HepG2 (cell line): ENCODE results near the gene SLC17A9.
A peak's percentile ranks its signal among the peaks of the same experiment; 100 is the strongest.

Experiments used
- CBFB ChIP-seq: sonication (generic); formaldehyde crosslinking; IDR thresholded peaks from 2 replicates; pipeline ENCODE4 v1.4.0; 2020; ENCODE audit warnings: missing genetic modification reagents
- CCAR2 ChIP-seq: fragments of 200-400 bp; formaldehyde crosslinking; optimal IDR thresholded peaks from 2 replicates; pipeline ENCODE3; 2018; ENCODE audit warnings: low read depth, mild to moderate bottlenecking, low read length, moderate library complexity
- FOSL1 ChIP-seq: sonication (generic); formaldehyde crosslinking; IDR thresholded peaks from 2 replicates; pipeline ENCODE4 v1.9.0; 2021; ENCODE audit warnings: missing genetic modification reagents, borderline replicate concordance
- MEIS1 ChIP-seq: sonication (generic); formaldehyde crosslinking; IDR thresholded peaks from 2 replicates; pipeline ENCODE4 v1.9.0; 2021; ENCODE audit warnings: mild to moderate bottlenecking, missing genetic modification reagents, moderate library complexity, borderline replicate concordance
- SP140L ChIP-seq: sonication (generic); formaldehyde crosslinking; IDR thresholded peaks from 2 replicates; pipeline ENCODE4 v1.4.0; 2020; ENCODE audit warnings: missing genetic modification reagents, borderline replicate concordance
- STAG1 ChIP-seq: sonication (generic); formaldehyde crosslinking; IDR thresholded peaks from 2 replicates; pipeline ENCODE4 v1.4.0; 2020; ENCODE audit warnings: missing genetic modification reagents
- TP53 ChIP-seq: sonication (generic); formaldehyde crosslinking; conservative IDR thresholded peaks from 2 replicates; pipeline ENCODE4 v1.4.0; 2020; ENCODE audit warnings: missing genetic modification reagents
- ZZZ3 ChIP-seq: sonication (generic); formaldehyde crosslinking; IDR thresholded peaks from 2 replicates; pipeline ENCODE4 v1.4.0; 2020; ENCODE audit warnings: missing genetic modification reagents, mild to moderate bottlenecking, borderline replicate concordance
- TF ChIP-seq, protein P1 (sequence below): sonication (generic); formaldehyde crosslinking; IDR thresholded peaks from 2 replicates; pipeline ENCODE4 v1.5.0; 2020; ENCODE audit warnings: mild to moderate bottlenecking, missing genetic modification reagents, moderate library complexity
- TF ChIP-seq, protein P2 (sequence below): sonication (generic); formaldehyde crosslinking; IDR thresholded peaks from 2 replicates; pipeline ENCODE4 v1.8.0; 2022; ENCODE audit warnings: missing genetic modification reagents, mild to moderate bottlenecking, moderate library complexity, borderline replicate concordance

DNA sequence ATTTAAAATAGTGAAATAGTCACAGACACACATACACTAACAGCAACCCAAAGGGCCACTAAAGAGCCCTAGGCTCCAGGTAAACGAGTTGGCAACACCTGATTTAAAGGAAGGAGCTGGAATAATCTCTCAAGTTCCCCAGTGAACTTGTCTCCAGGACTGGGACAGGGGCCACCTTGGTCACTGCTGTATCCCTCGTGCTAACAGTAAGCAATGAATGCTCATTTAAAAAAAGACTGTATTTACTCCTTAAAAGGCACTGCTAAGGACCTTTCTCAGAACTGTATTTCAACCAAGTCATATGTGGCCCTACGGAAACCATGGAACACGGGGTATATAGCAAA is 27.5 kb upstream of the SLC17A9 start:
- TF ChIP-seq FOSL1 (no peak), ZZZ3 (CRISPR knock-in tag) (no peak), CCAR2 (no peak), STAG1 (CRISPR knock-in tag) (no peak), CBFB (no peak), MEIS1 (0 out of 2 replicates have a peak, but pooled peaks have one; percentile 78), TP53 (CRISPR knock-in tag) (0 out of 2 replicates have a peak, but pooled peaks have one; percentile 1), SP140L (no peak)
- TF ChIP-seq, protein P1, sequence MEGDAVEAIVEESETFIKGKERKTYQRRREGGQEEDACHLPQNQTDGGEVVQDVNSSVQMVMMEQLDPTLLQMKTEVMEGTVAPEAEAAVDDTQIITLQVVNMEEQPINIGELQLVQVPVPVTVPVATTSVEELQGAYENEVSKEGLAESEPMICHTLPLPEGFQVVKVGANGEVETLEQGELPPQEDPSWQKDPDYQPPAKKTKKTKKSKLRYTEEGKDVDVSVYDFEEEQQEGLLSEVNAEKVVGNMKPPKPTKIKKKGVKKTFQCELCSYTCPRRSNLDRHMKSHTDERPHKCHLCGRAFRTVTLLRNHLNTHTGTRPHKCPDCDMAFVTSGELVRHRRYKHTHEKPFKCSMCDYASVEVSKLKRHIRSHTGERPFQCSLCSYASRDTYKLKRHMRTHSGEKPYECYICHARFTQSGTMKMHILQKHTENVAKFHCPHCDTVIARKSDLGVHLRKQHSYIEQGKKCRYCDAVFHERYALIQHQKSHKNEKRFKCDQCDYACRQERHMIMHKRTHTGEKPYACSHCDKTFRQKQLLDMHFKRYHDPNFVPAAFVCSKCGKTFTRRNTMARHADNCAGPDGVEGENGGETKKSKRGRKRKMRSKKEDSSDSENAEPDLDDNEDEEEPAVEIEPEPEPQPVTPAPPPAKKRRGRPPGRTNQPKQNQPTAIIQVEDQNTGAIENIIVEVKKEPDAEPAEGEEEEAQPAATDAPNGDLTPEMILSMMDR (CRISPR knock-in tag) = no peak
- TF ChIP-seq, protein P2, sequence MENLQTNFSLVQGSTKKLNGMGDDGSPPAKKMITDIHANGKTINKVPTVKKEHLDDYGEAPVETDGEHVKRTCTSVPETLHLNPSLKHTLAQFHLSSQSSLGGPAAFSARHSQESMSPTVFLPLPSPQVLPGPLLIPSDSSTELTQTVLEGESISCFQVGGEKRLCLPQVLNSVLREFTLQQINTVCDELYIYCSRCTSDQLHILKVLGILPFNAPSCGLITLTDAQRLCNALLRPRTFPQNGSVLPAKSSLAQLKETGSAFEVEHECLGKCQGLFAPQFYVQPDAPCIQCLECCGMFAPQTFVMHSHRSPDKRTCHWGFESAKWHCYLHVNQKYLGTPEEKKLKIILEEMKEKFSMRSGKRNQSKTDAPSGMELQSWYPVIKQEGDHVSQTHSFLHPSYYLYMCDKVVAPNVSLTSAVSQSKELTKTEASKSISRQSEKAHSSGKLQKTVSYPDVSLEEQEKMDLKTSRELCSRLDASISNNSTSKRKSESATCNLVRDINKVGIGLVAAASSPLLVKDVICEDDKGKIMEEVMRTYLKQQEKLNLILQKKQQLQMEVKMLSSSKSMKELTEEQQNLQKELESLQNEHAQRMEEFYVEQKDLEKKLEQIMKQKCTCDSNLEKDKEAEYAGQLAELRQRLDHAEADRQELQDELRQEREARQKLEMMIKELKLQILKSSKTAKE (CRISPR knock-in tag) = no peak
